ENCODE results near the gene RAMP3.

RAMP3 gene

GRCh38 chr7:45174328-45174610, 16.7 kb downstream of the RAMP3 start:
- Histone ChIP-seq H3K4me3 (ENCODE audit: low read depth in 1 of 2, low read length in 2 of 2) (no peak overlapping the region), H3K36me3 (ENCODE audit: control insufficient read depth in 1 of 2, insufficient read depth in 2 of 2, low read length in 2 of 2) (no peaks in the 10 kb centered on the region)

GRCh38 chr7:45174966-45175765, 17.6 kb downstream of the RAMP3 start:
- no peak overlapping the region for H3K4me3 ChIP-seq (ENCODE audit: low read depth in 1 of 2, low read length in 2 of 2)
- H3K4me1 ChIP-seq (ENCODE audit: control insufficient read depth in 1 of 2, insufficient read depth in 2 of 2, low read length in 2 of 2), result no peaks in the 10 kb centered on the region
- H3K36me3 ChIP-seq (ENCODE audit: control insufficient read depth in 1 of 2, insufficient read depth in 2 of 2, low read length in 2 of 2), result no peaks in the 10 kb centered on the region
- no peak overlapping the region for H3K27ac ChIP-seq (ENCODE audit: low read length)
- H3K27me3 ChIP-seq (ENCODE audit: low read depth, low read length), result no peaks in the 10 kb centered on the region
- H3K9me3 ChIP-seq (ENCODE audit: control insufficient read depth in 1 of 2, low read length in 2 of 2), result no peaks in the 10 kb centered on the region

More at GRCh38 chr7:45174328-45174610, 16.7 kb downstream of the RAMP3 start:
- no peaks in the 10 kb centered on the region for H3K9me3 ChIP-seq (ENCODE audit: control insufficient read depth in 1 of 2, low read length in 2 of 2)
- H3K27ac ChIP-seq (ENCODE audit: low read length), result no peak overlapping the region
- H3K27me3 ChIP-seq (ENCODE audit: low read depth, low read length), result no peaks in the 10 kb centered on the region
- H3K4me1 ChIP-seq (ENCODE audit: control insufficient read depth in 1 of 2, insufficient read depth in 2 of 2, low read length in 2 of 2), result no peaks in the 10 kb centered on the region

- Histone ChIP-seq H3K27me3 (ENCODE audit: low read depth, low read length) (no peaks in the 10 kb centered on the region), H3K4me3 (ENCODE audit: low read depth in 1 of 2, low read length in 2 of 2) (no peak overlapping the region), H3K9me3 (ENCODE audit: control insufficient read depth in 1 of 2, low read length in 2 of 2) (no peaks in the 10 kb centered on the region), H3K4me1 (ENCODE audit: control insufficient read depth in 1 of 2, insufficient read depth in 2 of 2, low read length in 2 of 2) (no peaks in the 10 kb centered on the region), H3K36me3 (ENCODE audit: control insufficient read depth in 1 of 2, insufficient read depth in 2 of 2, low read length in 2 of 2) (no peaks in the 10 kb centered on the region), H3K27ac (ENCODE audit: low read length) (no peak overlapping the region)
Observed at GRCh38 chr7:45176091-45176490, 18.5 kb downstream of the RAMP3 start.

- Histone ChIP-seq H3K4me3 (ENCODE audit: low read depth in 1 of 2, low read length in 2 of 2) (no peak overlapping the region), H3K27ac (ENCODE audit: low read length) (no peak overlapping the region), H3K27me3 (ENCODE audit: low read depth, low read length) (no peaks in the 10 kb centered on the region), H3K36me3 (ENCODE audit: control insufficient read depth in 1 of 2, insufficient read depth in 2 of 2, low read length in 2 of 2) (no peaks in the 10 kb centered on the region), H3K4me1 (ENCODE audit: control insufficient read depth in 1 of 2, insufficient read depth in 2 of 2, low read length in 2 of 2) (no peaks in the 10 kb centered on the region), H3K9me3 (ENCODE audit: control insufficient read depth in 1 of 2, low read length in 2 of 2) (no peaks in the 10 kb centered on the region)
Observed at GRCh38 chr7:45176886-45177731, 19.5 kb downstream of the RAMP3 start.

- Histone ChIP-seq H3K27me3 (ENCODE audit: low read depth, low read length) (no peaks in the 10 kb centered on the region), H3K4me1 (ENCODE audit: control insufficient read depth in 1 of 2, insufficient read depth in 2 of 2, low read length in 2 of 2) (no peaks in the 10 kb centered on the region), H3K27ac (ENCODE audit: low read length) (no peak overlapping the region), H3K9me3 (ENCODE audit: control insufficient read depth in 1 of 2, low read length in 2 of 2) (no peaks in the 10 kb centered on the region), H3K4me3 (ENCODE audit: low read depth in 1 of 2, low read length in 2 of 2) (no peak overlapping the region), H3K36me3 (ENCODE audit: control insufficient read depth in 1 of 2, insufficient read depth in 2 of 2, low read length in 2 of 2) (no peaks in the 10 kb centered on the region)
Observed at GRCh38 chr7:45177801-45178200, 20.2 kb downstream of the RAMP3 start.

- Histone ChIP-seq H3K27me3 (ENCODE audit: low read depth, low read length) (no peaks in the 10 kb centered on the region), H3K36me3 (ENCODE audit: control insufficient read depth in 1 of 2, insufficient read depth in 2 of 2, low read length in 2 of 2) (no peaks in the 10 kb centered on the region), H3K4me1 (ENCODE audit: control insufficient read depth in 1 of 2, insufficient read depth in 2 of 2, low read length in 2 of 2) (no peaks in the 10 kb centered on the region), H3K9me3 (ENCODE audit: control insufficient read depth in 1 of 2, low read length in 2 of 2) (no peaks in the 10 kb centered on the region), H3K4me3 (ENCODE audit: low read depth in 1 of 2, low read length in 2 of 2) (no peak overlapping the region), H3K27ac (ENCODE audit: low read length) (no peak overlapping the region)
Observed at GRCh38 chr7:45178241-45179225, 20.9 kb downstream of the RAMP3 start.

- Histone ChIP-seq H3K4me3 (ENCODE audit: low read depth in 1 of 2, low read length in 2 of 2) (no peak overlapping the region), H3K27me3 (ENCODE audit: low read depth, low read length) (no peaks in the 10 kb centered on the region), H3K36me3 (ENCODE audit: control insufficient read depth in 1 of 2, insufficient read depth in 2 of 2, low read length in 2 of 2) (no peaks in the 10 kb centered on the region), H3K9me3 (ENCODE audit: control insufficient read depth in 1 of 2, low read length in 2 of 2) (no peaks in the 10 kb centered on the region), H3K4me1 (ENCODE audit: control insufficient read depth in 1 of 2, insufficient read depth in 2 of 2, low read length in 2 of 2) (no peaks in the 10 kb centered on the region), H3K27ac (ENCODE audit: low read length) (no peak overlapping the region)
Observed at GRCh38 chr7:45179666-45180065, 22.1 kb downstream of the RAMP3 start.

GRCh38 chr7:45180084-45180986, 22.7 kb downstream of the RAMP3 start:
- no peaks in the 10 kb centered on the region for H3K36me3 ChIP-seq (ENCODE audit: control insufficient read depth in 1 of 2, insufficient read depth in 2 of 2, low read length in 2 of 2)
- no peak overlapping the region for H3K27ac ChIP-seq (ENCODE audit: low read length)
- no peaks in the 10 kb centered on the region for H3K27me3 ChIP-seq (ENCODE audit: low read depth, low read length)
- no peaks in the 10 kb centered on the region for H3K9me3 ChIP-seq (ENCODE audit: control insufficient read depth in 1 of 2, low read length in 2 of 2)
- no peaks in the 10 kb centered on the region for H3K4me1 ChIP-seq (ENCODE audit: control insufficient read depth in 1 of 2, insufficient read depth in 2 of 2, low read length in 2 of 2)
- H3K4me3 ChIP-seq (ENCODE audit: low read depth in 1 of 2, low read length in 2 of 2), result no peak overlapping the region

GRCh38 chr7:45181286-45181960, 23.8 kb downstream of the RAMP3 start:
- Histone ChIP-seq H3K27ac (ENCODE audit: low read length) (no peak overlapping the region), H3K36me3 (ENCODE audit: control insufficient read depth in 1 of 2, insufficient read depth in 2 of 2, low read length in 2 of 2) (no peaks in the 10 kb centered on the region), H3K4me1 (ENCODE audit: control insufficient read depth in 1 of 2, insufficient read depth in 2 of 2, low read length in 2 of 2) (no peaks in the 10 kb centered on the region), H3K4me3 (ENCODE audit: low read depth in 1 of 2, low read length in 2 of 2) (no peak overlapping the region), H3K27me3 (ENCODE audit: low read depth, low read length) (no peaks in the 10 kb centered on the region), H3K9me3 (ENCODE audit: control insufficient read depth in 1 of 2, low read length in 2 of 2) (no peaks in the 10 kb centered on the region)
